Measurements from ENCODE around the gene SQOR.

SQOR gene

DNA sequence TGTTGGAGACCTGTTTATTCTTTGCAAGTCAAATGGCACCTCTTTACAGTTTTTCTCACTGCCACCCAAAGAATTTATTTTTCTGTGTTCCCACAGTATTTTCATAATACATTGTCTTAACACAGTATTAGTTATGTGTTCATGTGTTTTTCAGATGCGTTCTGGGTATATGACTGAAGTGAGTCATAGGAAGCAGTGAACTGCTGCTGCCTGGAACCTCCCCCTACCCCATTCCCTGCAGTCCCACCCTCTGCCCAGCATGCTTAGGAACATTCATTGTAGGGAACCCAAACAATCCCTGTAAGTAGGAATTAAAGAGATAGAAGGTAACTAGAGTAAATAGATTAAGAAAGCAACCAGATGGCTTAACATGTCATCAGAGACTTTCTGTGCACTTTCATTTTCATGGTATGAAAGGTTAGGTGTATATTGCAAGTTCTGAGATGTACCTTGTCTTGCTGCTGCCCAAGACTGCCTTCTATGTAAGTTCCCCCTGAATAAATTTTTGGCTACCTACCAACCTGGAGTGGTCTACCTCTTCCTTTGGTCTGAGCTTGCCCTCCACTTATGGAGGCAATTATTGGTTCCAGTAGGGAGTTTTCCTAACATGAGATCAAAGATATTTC, 21.9 kb upstream of the SQOR start:
- Histone ChIP-seq H3K9me3 (ENCODE audit: insufficient read depth, low read length) (no peaks in the 10 kb centered on the region), H4K20me1 (ENCODE audit: insufficient read depth, low read length) (no peaks in the 10 kb centered on the region), H3K79me2 (ENCODE audit: low read length) (no peaks in the 10 kb centered on the region), H2AFZ (ENCODE audit: low read depth, low read length) (no peak overlapping the region), H3K9ac (ENCODE audit: low read length) (no peak overlapping the region), H3K4me3 (ENCODE audit: low read length) (no peak overlapping the region), H3K4me2 (ENCODE audit: low read length) (no peak overlapping the region), H3K36me3 (replicated peaks; ENCODE audit: low read depth, low read length) (no peaks in the 10 kb centered on the region), H3K27me3 (ENCODE audit: low read depth, low read length) (no peaks in the 10 kb centered on the region), H3K27ac (ENCODE audit: low read length) (no peak overlapping the region), H3K4me1 (ENCODE audit: low read length) (no peaks in the 10 kb centered on the region)
- TF ChIP-seq EZH2phosphoT487 (IDR thresholded peaks at IDR 0.05; ENCODE audit: low read depth), result no peak
- TF ChIP-seq, protein P1, sequence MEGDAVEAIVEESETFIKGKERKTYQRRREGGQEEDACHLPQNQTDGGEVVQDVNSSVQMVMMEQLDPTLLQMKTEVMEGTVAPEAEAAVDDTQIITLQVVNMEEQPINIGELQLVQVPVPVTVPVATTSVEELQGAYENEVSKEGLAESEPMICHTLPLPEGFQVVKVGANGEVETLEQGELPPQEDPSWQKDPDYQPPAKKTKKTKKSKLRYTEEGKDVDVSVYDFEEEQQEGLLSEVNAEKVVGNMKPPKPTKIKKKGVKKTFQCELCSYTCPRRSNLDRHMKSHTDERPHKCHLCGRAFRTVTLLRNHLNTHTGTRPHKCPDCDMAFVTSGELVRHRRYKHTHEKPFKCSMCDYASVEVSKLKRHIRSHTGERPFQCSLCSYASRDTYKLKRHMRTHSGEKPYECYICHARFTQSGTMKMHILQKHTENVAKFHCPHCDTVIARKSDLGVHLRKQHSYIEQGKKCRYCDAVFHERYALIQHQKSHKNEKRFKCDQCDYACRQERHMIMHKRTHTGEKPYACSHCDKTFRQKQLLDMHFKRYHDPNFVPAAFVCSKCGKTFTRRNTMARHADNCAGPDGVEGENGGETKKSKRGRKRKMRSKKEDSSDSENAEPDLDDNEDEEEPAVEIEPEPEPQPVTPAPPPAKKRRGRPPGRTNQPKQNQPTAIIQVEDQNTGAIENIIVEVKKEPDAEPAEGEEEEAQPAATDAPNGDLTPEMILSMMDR (IDR thresholded peaks at IDR 0.05; ENCODE audit: low read depth, low read length), result no peak

DNA sequence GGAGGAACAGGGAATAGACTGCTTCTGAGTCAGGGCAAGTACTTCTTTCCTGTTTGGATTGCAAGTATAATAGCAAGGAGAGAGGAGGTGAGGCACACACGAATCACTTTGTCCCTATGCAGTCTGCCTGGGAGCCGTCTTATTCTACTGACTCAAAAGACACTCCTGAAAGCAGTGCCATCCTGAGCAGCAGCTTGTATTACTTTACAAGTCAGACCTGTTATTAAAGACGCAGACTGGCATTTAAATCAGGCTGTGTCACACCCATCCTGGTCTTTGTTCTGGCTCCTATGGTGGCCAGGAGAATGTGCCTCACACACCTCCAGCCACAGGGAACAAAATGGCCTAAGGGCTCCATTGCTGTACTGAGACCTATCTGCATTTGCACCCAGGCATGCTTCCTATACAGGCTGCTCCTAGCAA, 17.9 kb upstream of the SQOR start:
- H3K9ac ChIP-seq (ENCODE audit: low read length), result no peak overlapping the region
- H3K4me2 ChIP-seq (ENCODE audit: low read length), result no peak overlapping the region

DNA sequence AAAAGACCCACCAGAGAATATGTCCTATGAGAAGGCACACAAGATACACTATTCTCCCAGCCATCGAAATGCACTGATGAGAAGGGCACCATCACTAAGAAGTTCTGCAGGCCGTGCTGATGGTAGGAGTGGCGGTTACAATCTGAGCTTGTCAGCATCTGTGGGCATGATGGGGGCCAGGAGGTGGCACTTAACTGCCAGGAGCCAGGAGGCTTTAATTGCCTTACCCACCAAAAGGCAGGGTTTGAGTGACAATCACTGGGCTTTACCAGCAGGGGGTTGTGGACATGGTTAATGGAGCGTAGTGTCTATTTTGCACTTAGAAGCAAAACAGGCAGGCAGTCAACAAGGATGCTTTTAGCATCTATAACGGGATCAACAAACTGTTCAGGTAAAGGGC, 16.0 kb upstream of the SQOR start:
- H3K27ac ChIP-seq (ENCODE audit: low read length), result no peak overlapping the region
- H3K4me1 ChIP-seq (ENCODE audit: low read length), result no peaks in the 10 kb centered on the region
- H4K20me1 ChIP-seq (ENCODE audit: insufficient read depth, low read length), result no peaks in the 10 kb centered on the region
- H3K9me3 ChIP-seq (ENCODE audit: insufficient read depth, low read length), result no peaks in the 10 kb centered on the region
- no peaks in the 10 kb centered on the region for H3K79me2 ChIP-seq (ENCODE audit: low read length)
- no peak overlapping the region for H3K4me2 ChIP-seq (ENCODE audit: low read length)
- no peak for TF ChIP-seq EZH2phosphoT487 (IDR thresholded peaks at IDR 0.05; ENCODE audit: low read depth)
- TF ChIP-seq, protein P1 (IDR thresholded peaks at IDR 0.05; ENCODE audit: low read depth, low read length), result no peak
- no peaks in the 10 kb centered on the region for H3K27me3 ChIP-seq (ENCODE audit: low read depth, low read length)
- no peak overlapping the region for H3K9ac ChIP-seq (ENCODE audit: low read length)
- H3K4me3 ChIP-seq (ENCODE audit: low read length), result no peak overlapping the region
- no peak overlapping the region for H2AFZ ChIP-seq (ENCODE audit: low read depth, low read length)
- no peaks in the 10 kb centered on the region for H3K36me3 ChIP-seq (replicated peaks; ENCODE audit: low read depth, low read length)

More for the DNA sequence above, 17.9 kb upstream of the SQOR start:
- H2AFZ ChIP-seq (ENCODE audit: low read depth, low read length), result no peak overlapping the region
- TF ChIP-seq EZH2phosphoT487 (IDR thresholded peaks at IDR 0.05; ENCODE audit: low read depth), result no peak
- TF ChIP-seq, protein P1 (IDR thresholded peaks at IDR 0.05; ENCODE audit: low read depth, low read length), result no peak
- H3K27ac ChIP-seq (ENCODE audit: low read length), result no peak overlapping the region
- H3K4me1 ChIP-seq (ENCODE audit: low read length), result no peaks in the 10 kb centered on the region
- no peaks in the 10 kb centered on the region for H3K79me2 ChIP-seq (ENCODE audit: low read length)
- H4K20me1 ChIP-seq (ENCODE audit: insufficient read depth, low read length), result no peaks in the 10 kb centered on the region
- no peaks in the 10 kb centered on the region for H3K9me3 ChIP-seq (ENCODE audit: insufficient read depth, low read length)
- H3K27me3 ChIP-seq (ENCODE audit: low read depth, low read length), result no peaks in the 10 kb centered on the region
- H3K4me3 ChIP-seq (ENCODE audit: low read length), result no peak overlapping the region
- H3K36me3 ChIP-seq (replicated peaks; ENCODE audit: low read depth, low read length), result no peaks in the 10 kb centered on the region

DNA sequence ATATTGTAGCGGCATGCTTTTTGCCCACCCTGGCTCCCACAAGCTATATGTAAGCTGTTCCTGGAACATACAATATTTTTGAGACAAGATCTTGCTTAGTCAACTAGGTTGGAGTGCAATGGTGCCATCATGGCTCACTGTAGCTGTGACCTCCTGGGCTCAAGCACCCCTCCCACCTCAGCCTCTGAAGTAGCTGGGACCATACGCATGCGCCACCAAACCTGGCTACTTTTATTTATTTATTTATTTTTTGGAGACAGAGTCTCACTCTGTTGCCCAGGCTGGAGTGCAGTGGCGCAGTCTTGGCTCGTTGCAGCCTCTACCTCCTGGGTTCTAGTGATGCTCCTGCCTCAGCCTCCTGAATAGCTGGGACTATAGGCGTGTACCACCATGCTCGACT, 6.7 kb upstream of the SQOR start:
- no peaks in the 10 kb centered on the region for H3K27me3 ChIP-seq (ENCODE audit: low read depth, low read length)
- no peaks in the 10 kb centered on the region for H4K20me1 ChIP-seq (ENCODE audit: insufficient read depth, low read length)
- H3K4me2 ChIP-seq (ENCODE audit: low read length), result no peak overlapping the region
- H3K9ac ChIP-seq (ENCODE audit: low read length), result no peak overlapping the region
- no peak overlapping the region for H2AFZ ChIP-seq (ENCODE audit: low read depth, low read length)
- no peak for TF ChIP-seq EZH2phosphoT487 (IDR thresholded peaks at IDR 0.05; ENCODE audit: low read depth)
- TF ChIP-seq, protein P1 (IDR thresholded peaks at IDR 0.05; ENCODE audit: low read depth, low read length), result no peak
- no peaks in the 10 kb centered on the region for H3K79me2 ChIP-seq (ENCODE audit: low read length)
- no peaks in the 10 kb centered on the region for H3K36me3 ChIP-seq (replicated peaks; ENCODE audit: low read depth, low read length)
- no peaks in the 10 kb centered on the region; the same call in 1 of the 2 replicates for H3K4me1 ChIP-seq (ENCODE audit: low read length)
- H3K4me3 ChIP-seq (ENCODE audit: low read length), result no peak overlapping the region
- peaks cover 7% of the 10 kb centered on the region; the same call in 1 of the 2 replicates for H3K9me3 ChIP-seq (ENCODE audit: insufficient read depth, low read length)
- H3K27ac ChIP-seq (ENCODE audit: low read length), result no peak overlapping the region

Measured in OCI-LY3 (cell line).